GM20000 (cell line): ENCODE results near the gene SNRPA.

Source experiments
- DNase-seq: peaks from one replicate; pipeline ENCODE4 v3.0.0; 2012; ENCODE audit warnings: low spot score
- CTCF ChIP-seq: IDR thresholded peaks from 2 replicates; pipeline ENCODE4 v1.5.1; 2012; ENCODE audit warnings: mild to moderate bottlenecking, control low read depth; ENCODE audit errors: extremely low read depth, missing control alignments

Gene SNRPA

GRCh38 chr19:40742886-40743285 lies 8.1 kb upstream of the SNRPA start:
- no peak for TF ChIP-seq CTCF
- DNase-seq: no peak

GRCh38 chr19:40743926-40744325 lies 7.1 kb upstream of the SNRPA start:
- no peak for TF ChIP-seq CTCF
- DNase-seq: no peak

- DNase-seq: peak; percentile 42
- TF ChIP-seq CTCF: no peak
Observed at GRCh38 chr19:40744554-40745401, 6.2 kb upstream of the SNRPA start.

- no peak for TF ChIP-seq CTCF
Observed at GRCh38 chr19:40745402-40745780, 5.6 kb upstream of the SNRPA start.

GRCh38 chr19:40747536-40747935 lies 3.5 kb upstream of the SNRPA start:
- no peak for DNase-seq
- no peak for TF ChIP-seq CTCF

More at GRCh38 chr19:40745402-40745780, 5.6 kb upstream of the SNRPA start:
- DNase-seq: no peak

GRCh38 chr19:40750058-40750873 lies 737 bp upstream of the SNRPA start, which contains the start of gene ACTMAP:
TSS of gene ACTMAP (minus strand) at chr19:40750477. CDS start at chr19:40749803, 674 bp downstream.
- DNase-seq: peak; percentile 97
- TF ChIP-seq CTCF: no peak

GRCh38 chr19:40752257-40752781 lies 1.3 kb downstream of the SNRPA start:
- DNase-seq: no peak
- no peak for TF ChIP-seq CTCF
